Progenitor cell of endocrine pancreas (in vitro differentiated cells): Measurements from ENCODE around the gene NFATC2. TPM values are rescaled to one million over a fixed set of nuclear protein-coding genes. Genes with fewer than 3 reads are reported as not detected.

Experiments used
- DNase-seq: peaks from one replicate; pipeline ENCODE4 v3.0.0; 2021; ENCODE audit warnings: low spot score; ENCODE audit not compliant: unreplicated experiment
- H3K27ac Mint-ChIP-seq: 2 replicates; pipeline ENCODE4 v1.8.0; 2021; ENCODE audit warnings: mild to moderate bottlenecking, moderate library complexity, mixed read lengths
- H3K27me3 Mint-ChIP-seq: 2 replicates; pipeline ENCODE4 v1.8.0; 2021; ENCODE audit warnings: mixed read lengths
- H3K36me3 Mint-ChIP-seq: 2 replicates; pipeline ENCODE4 v1.8.0; 2022; ENCODE audit warnings: mixed read lengths; ENCODE audit not compliant: insufficient read depth
- H3K4me1 Mint-ChIP-seq: 2 replicates; pipeline ENCODE4 v1.8.0; 2021; ENCODE audit warnings: low read depth, mixed read lengths
- H3K4me3 Mint-ChIP-seq: 2 replicates; pipeline ENCODE4 v1.8.0; 2021; ENCODE audit warnings: low read depth, mild to moderate bottlenecking, moderate library complexity, mixed read lengths
- H3K9me3 Mint-ChIP-seq: 2 replicates; pipeline ENCODE4 v1.8.0; 2021; ENCODE audit warnings: low read depth, mixed read lengths
- total RNA-seq: library from RNA; stranded (reverse); gene quantifications from 2 replicates; pipeline ENCODE4 v1.2.1, GENCODE V29; 2021
- TF ChIP-seq, protein P1 (sequence below): fragments of 200-600 bp; sonication (generic); IDR thresholded peaks from one replicate; pipeline ENCODE4 v1.5.0; 2021; ENCODE audit warnings: antibody characterized with exemption, mild to moderate bottlenecking; ENCODE audit not compliant: unreplicated experiment

NFATC2 gene
- total RNA-seq, 1 donor from 2014 or later = 11.2 TPM

DNA sequence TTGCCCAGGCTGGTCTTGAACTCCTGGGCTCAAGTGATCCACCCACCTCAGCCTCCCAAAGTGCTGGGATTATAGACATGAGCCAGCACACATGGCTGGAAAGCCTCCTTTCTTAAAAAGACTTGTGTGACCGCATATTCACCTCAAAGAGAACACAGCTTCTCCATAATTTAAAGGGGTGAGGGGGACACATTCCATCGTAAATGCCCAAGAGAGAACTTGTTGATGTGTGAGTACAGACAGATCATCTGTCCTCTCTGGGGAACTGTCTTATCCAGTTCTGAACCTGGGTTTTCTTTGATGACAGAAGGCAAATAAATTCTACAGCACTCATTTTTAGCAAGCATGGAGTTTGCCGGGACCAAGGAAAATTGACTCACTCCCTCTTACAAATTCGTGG, 47.2 kb downstream of the NFATC2 start:
- H3K4me1 Mint-ChIP-seq = peaks cover 14% of the 10 kb centered on the region
- peaks cover 3% of the 10 kb centered on the region for H3K36me3 Mint-ChIP-seq

DNA sequence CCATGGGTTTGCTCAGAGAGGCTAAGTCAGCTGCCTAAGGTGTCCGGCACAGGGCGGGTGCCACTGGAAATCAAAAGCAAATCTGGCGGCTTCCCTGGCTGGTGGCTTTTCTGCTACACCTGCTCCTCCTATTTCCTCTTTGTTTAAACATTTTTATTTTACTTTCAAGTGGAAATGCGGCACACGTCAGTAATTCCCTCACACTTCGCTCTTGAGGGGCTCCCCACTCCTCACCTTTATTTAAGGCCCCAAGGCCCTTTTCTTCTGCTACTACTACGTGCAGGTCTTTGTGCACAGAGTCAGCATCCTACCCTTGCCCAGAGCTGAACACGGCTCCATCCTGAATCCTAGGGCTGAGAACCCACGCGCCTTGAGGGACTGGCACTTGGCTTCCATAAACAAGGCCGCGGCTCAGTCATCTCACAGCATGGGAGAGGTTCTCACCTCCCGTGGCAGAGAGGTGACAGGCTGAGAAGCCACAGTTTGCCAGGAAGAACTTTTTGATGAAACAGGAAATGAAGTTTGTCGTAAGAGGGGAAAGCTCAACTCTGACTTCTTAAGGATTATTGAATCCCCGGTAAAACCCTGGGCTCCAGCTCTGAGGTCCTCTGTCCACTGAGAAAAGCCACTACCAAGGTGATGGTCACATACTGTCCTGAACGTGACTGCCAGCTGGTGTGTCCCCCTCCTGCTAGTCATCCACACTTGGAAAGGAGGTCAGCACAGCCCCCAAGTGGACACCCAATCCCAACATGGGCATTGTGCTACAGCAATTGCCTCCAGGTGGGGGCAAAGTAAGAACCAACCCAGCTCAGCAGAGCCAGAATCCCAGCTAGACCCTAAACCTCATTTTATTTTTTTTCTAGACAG, 48.0 kb downstream of the NFATC2 start:
- H3K4me1 Mint-ChIP-seq = peaks cover 14% of the 10 kb centered on the region
- peaks cover 23% of the 10 kb centered on the region for H3K27me3 Mint-ChIP-seq
- no peak overlapping the region for H3K27ac Mint-ChIP-seq
- DNase-seq = no peak
- TF ChIP-seq, protein P1, sequence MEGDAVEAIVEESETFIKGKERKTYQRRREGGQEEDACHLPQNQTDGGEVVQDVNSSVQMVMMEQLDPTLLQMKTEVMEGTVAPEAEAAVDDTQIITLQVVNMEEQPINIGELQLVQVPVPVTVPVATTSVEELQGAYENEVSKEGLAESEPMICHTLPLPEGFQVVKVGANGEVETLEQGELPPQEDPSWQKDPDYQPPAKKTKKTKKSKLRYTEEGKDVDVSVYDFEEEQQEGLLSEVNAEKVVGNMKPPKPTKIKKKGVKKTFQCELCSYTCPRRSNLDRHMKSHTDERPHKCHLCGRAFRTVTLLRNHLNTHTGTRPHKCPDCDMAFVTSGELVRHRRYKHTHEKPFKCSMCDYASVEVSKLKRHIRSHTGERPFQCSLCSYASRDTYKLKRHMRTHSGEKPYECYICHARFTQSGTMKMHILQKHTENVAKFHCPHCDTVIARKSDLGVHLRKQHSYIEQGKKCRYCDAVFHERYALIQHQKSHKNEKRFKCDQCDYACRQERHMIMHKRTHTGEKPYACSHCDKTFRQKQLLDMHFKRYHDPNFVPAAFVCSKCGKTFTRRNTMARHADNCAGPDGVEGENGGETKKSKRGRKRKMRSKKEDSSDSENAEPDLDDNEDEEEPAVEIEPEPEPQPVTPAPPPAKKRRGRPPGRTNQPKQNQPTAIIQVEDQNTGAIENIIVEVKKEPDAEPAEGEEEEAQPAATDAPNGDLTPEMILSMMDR = no peak
- peaks cover 3% of the 10 kb centered on the region for H3K36me3 Mint-ChIP-seq
- H3K9me3 Mint-ChIP-seq = no peaks in the 10 kb centered on the region
- H3K4me3 Mint-ChIP-seq = no peak overlapping the region

More for the DNA sequence above, 47.2 kb downstream of the NFATC2 start:
- DNase-seq = no peak
- TF ChIP-seq, protein P1 = no peak
- H3K4me3 Mint-ChIP-seq = no peak overlapping the region
- H3K27me3 Mint-ChIP-seq = peaks cover 18% of the 10 kb centered on the region
- no peaks in the 10 kb centered on the region for H3K9me3 Mint-ChIP-seq
- H3K27ac Mint-ChIP-seq = no peak overlapping the region

DNA sequence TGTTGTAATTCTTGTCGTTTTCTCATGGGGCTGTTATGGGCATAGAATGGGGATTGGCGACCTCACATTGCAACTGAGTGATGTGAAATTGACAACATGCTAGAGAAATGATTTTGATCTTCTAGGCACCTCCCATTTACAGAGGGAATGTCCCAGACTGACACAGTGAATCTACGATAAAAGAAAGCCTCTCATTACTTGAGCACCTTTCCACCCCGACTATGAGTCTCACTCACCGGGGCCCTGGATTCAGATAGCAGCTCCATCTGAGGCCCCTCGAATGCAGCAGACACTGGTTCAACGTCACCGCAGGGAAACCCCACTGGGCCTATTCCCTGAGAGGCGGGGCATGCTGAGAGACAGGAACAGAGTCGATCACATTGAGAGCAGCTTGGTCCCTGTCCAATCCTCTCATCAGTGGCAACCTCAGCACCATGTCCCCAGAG, 49.1 kb downstream of the NFATC2 start:
- no peaks in the 10 kb centered on the region for H3K9me3 Mint-ChIP-seq
- H3K36me3 Mint-ChIP-seq = no peaks in the 10 kb centered on the region
- H3K27ac Mint-ChIP-seq = no peak overlapping the region
- no peak for DNase-seq
- H3K27me3 Mint-ChIP-seq = peaks cover 27% of the 10 kb centered on the region
- TF ChIP-seq, protein P1 = no peak
- H3K4me1 Mint-ChIP-seq = peaks cover 15% of the 10 kb centered on the region
- no peak overlapping the region for H3K4me3 Mint-ChIP-seq

DNA sequence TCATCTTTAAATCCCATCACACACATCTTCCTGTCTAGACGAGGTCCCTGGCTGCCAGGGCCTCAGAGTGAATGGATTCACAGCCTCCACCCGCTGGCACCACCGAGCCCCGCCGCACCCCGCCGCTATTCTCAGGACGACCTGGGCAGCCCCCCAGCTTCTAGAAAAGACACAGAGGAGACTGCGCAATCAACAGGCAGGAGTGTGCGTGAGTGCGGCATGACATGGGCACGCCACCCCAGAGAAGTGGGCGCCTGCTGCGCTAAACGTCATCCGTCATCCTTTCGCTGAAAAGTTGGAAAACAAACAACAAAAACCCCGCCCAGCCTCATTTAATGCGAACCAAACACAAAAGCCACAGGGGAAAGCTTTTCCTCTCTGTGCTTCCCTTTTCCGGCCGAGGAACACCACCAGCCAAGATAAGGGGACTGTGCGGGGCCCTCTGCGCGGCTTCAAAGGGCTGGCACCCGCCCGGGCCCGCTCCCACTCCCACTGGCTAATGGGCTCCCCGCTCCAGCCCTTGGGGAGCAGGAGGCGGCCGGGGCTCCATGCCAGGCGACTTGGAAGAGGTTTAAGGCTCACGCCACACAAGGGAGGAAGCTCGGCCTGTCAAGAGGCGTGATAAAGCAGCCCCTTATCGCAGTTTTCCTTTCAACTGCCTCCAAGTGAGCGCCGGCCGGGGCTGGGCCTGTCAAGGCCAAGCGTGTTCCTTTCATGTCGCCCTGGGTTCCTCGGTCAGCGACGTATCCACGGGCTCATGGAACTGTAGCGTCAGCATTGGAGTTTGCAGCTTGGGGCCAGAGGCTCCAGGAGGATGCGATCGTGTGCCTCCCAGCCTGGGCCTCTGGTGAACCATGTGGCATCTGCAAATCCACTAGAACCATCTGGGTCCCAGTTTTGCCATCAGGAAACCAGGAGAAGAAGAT, 50.1 kb downstream of the NFATC2 start:
- peak; percentile 35 for DNase-seq
- no peaks in the 10 kb centered on the region for H3K9me3 Mint-ChIP-seq
- peaks cover 22% of the 10 kb centered on the region for H3K4me1 Mint-ChIP-seq
- H3K27me3 Mint-ChIP-seq = peaks cover 33% of the 10 kb centered on the region
- no peaks in the 10 kb centered on the region for H3K36me3 Mint-ChIP-seq
- no peak overlapping the region for H3K27ac Mint-ChIP-seq
- TF ChIP-seq, protein P1 = no peak
- H3K4me3 Mint-ChIP-seq = no peak overlapping the region

DNA sequence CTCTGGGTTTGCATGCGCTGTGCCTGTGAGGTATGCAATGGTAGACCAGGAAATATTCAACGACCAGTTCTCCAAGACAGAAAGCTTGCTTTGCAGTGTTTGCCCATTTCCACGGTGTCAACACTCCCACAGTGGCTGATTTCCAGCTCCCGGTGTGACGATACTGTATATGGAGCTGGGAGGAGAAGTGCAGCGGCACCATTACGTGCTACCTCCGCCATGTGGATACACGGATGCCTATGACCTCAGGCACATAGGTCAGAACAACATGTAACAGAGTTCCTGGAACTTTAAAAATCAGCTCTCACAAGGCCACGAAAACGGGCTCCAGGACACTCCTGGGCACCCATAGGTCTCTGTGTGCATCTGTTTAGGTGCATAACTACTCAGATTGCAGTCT, 51.1 kb downstream of the NFATC2 start:
- Mint-ChIP-seq H3K27ac (no peak overlapping the region), H3K27me3 (peaks cover 36% of the 10 kb centered on the region), H3K4me3 (no peak overlapping the region), H3K36me3 (no peaks in the 10 kb centered on the region), H3K9me3 (no peaks in the 10 kb centered on the region), H3K4me1 (peaks cover 21% of the 10 kb centered on the region)
- TF ChIP-seq, protein P1 = no peak
- no peak for DNase-seq
